ENCODE data around the gene LRCH4. TPM values are rescaled to one million over a fixed set of nuclear protein-coding genes. Genes with fewer than 3 reads are reported as not detected.
A peak's percentile ranks its signal among the peaks of the same experiment; 100 is the strongest.

The LRCH4 gene
- polyA plus RNA-seq, 1 experiment, result 11.3 TPM

- ChIA-PET POLR2A (interaction anchor here (0.6 to 2.3 kb wide), 3 partner anchors 8 to 96 kb away, joined by 3 to 12 read pairs (median 3); partner anchors contain the start of genes FBXO24, GNB2 and LRCH4), CTCF (no interaction called here)
- H3K27ac ChIP-seq (ENCODE audit: low read depth, low read length), result no peak overlapping the region
- no peak for TF ChIP-seq CTCF (IDR thresholded peaks at IDR 0.05; ENCODE audit: low read depth, low read length)
- no peaks in the 10 kb centered on the region for H3K27me3 ChIP-seq (ENCODE audit: control insufficient read depth, insufficient read depth, low read length)
- H3K9me3 ChIP-seq (ENCODE audit: control insufficient read depth, insufficient read depth, low read length), result no peaks in the 10 kb centered on the region; the same call in 1 of the 2 replicates
- no peak for DNase-seq (ENCODE audit: low read depth, low spot score)
- H3K4me3 ChIP-seq (ENCODE audit: low read depth, low read length), result no peak overlapping the region
These were observed 8.4 kb downstream of the LRCH4 start for GRCh38 chr7:100577507-100577906.

- no peak overlapping the region for H3K27ac ChIP-seq (ENCODE audit: low read depth, low read length)
- no peak overlapping the region for H3K4me3 ChIP-seq (ENCODE audit: low read depth, low read length)
- ChIA-PET CTCF (no interaction called here), POLR2A (interaction anchor here (0.6 to 2.3 kb wide), 2 partner anchors 9 to 12 kb away, joined by 3 to 12 read pairs; partner anchors contain the start of genes FBXO24 and LRCH4)
- no peak for TF ChIP-seq CTCF (IDR thresholded peaks at IDR 0.05; ENCODE audit: low read depth, low read length)
- DNase-seq (ENCODE audit: low read depth, low spot score), result no peak
- H3K27me3 ChIP-seq (ENCODE audit: control insufficient read depth, insufficient read depth, low read length), result no peaks in the 10 kb centered on the region
- H3K9me3 ChIP-seq (ENCODE audit: control insufficient read depth, insufficient read depth, low read length), result no peaks in the 10 kb centered on the region; the same call in 1 of the 2 replicates
These were observed 8.8 kb downstream of the LRCH4 start for GRCh38 chr7:100577103-100577502.

- no peak overlapping the region for H3K4me3 ChIP-seq (ENCODE audit: low read depth, low read length)
- CTCF ChIA-PET, result no interaction called here
- TF ChIP-seq CTCF (IDR thresholded peaks at IDR 0.05; ENCODE audit: low read depth, low read length), result no peak
- peak overlapping the region; percentile 21 for H3K27ac ChIP-seq (ENCODE audit: low read depth, low read length)
- no peak for DNase-seq (ENCODE audit: low read depth, low spot score)
- H3K9me3 ChIP-seq (ENCODE audit: control insufficient read depth, insufficient read depth, low read length), result no peaks in the 10 kb centered on the region; the same call in 1 of the 2 replicates
- POLR2A ChIA-PET, result interaction anchor here (2.3 kb wide), 1 partner anchor 9 kb away, joined by 12 read pairs; the partner anchor contains the start of genes FBXO24 and LRCH4
- no peaks in the 10 kb centered on the region for H3K27me3 ChIP-seq (ENCODE audit: control insufficient read depth, insufficient read depth, low read length)
These were observed 9.4 kb downstream of the LRCH4 start for GRCh38 chr7:100576384-100576993.

GRCh38 chr7:100575746-100576383 is 10.1 kb downstream of the LRCH4 start:
- no peak for TF ChIP-seq CTCF (IDR thresholded peaks at IDR 0.05; ENCODE audit: low read depth, low read length)
- no peak for DNase-seq (ENCODE audit: low read depth, low spot score)
- Histone ChIP-seq H3K4me3 (ENCODE audit: low read depth, low read length) (no peak overlapping the region), H3K9me3 (ENCODE audit: control insufficient read depth, insufficient read depth, low read length) (no peaks in the 10 kb centered on the region; the same call in 1 of the 2 replicates), H3K27ac (ENCODE audit: low read depth, low read length) (no peak overlapping the region), H3K27me3 (ENCODE audit: control insufficient read depth, insufficient read depth, low read length) (no peaks in the 10 kb centered on the region)
- CTCF ChIA-PET, result no interaction called here
- POLR2A ChIA-PET, result interaction anchor here (2.3 kb wide), 1 partner anchor 10 kb away, joined by 12 read pairs; the partner anchor contains the start of genes FBXO24 and LRCH4

- ChIA-PET CTCF (no interaction called here), POLR2A (no interaction called here)
- Histone ChIP-seq H3K9me3 (ENCODE audit: control insufficient read depth, insufficient read depth, low read length) (no peaks in the 10 kb centered on the region; the same call in 1 of the 2 replicates), H3K27me3 (ENCODE audit: control insufficient read depth, insufficient read depth, low read length) (peaks cover 2% of the 10 kb centered on the region), H3K4me3 (ENCODE audit: low read depth, low read length) (no peak overlapping the region), H3K27ac (ENCODE audit: low read depth, low read length) (no peak overlapping the region)
- no peak for DNase-seq (ENCODE audit: low read depth, low spot score)
- TF ChIP-seq CTCF (IDR thresholded peaks at IDR 0.05; ENCODE audit: low read depth, low read length), result no peak
These were observed 10.7 kb downstream of the LRCH4 start for GRCh38 chr7:100575206-100575631.
